Right hindlimb (tissue), 1 donor: ENCODE data around the gene MAN2A2.

Experiments used
- DNase-seq: peaks from one replicate; pipeline ENCODE4 v3.0.0-alpha.2; 2018

The MAN2A2 gene

DNA sequence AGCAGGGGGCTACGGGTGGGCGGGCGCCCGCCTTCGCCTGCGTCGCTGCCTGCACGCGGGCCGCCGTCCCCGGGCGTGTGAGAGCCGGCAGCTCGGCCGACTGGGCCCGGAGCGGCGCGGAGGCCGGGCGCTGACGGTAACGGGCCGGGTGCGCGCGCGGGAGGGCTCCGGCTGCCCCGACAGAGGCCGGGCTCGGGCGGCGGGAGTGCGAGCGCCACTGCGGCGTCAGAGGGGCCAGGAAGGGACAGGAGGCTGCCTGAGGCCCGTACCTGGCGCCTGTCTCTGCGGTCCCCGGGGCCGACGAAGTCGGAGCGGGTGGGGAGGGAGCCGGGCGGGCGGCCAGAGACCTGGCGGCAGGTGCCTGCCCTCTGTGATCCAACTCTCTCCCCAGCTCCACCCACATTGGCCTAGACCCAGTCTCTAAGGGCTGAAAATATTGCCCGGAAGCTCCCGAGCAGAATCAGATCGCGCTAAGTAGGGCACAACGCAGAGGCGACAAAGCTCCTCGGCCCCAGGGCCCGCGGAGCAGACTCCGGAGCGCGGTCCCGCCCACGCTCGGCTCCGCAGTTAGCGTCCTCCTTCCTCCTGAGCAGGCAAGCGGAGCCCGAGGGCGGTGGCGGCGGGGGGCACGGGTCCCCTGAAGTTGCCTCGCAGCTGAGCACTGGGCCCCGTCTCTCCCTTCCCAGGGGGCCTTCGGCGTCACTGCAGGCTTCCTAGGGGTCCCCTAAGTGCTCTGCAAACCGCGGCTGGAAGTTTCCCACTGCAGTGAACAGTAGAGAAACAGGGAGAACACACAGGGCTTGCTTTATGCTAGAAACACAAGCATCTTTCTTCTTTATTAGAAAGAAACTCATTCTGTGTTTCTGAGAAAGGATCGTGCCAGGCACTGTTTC is at the start of gene MAN2A2:
Gene MAN2A2 (plus strand): TSS at position 463 of the 893 bp plus-strand sequence. CDS start 906 bp downstream, outside the sequence.
- peak; percentile 63 for DNase-seq

DNA sequence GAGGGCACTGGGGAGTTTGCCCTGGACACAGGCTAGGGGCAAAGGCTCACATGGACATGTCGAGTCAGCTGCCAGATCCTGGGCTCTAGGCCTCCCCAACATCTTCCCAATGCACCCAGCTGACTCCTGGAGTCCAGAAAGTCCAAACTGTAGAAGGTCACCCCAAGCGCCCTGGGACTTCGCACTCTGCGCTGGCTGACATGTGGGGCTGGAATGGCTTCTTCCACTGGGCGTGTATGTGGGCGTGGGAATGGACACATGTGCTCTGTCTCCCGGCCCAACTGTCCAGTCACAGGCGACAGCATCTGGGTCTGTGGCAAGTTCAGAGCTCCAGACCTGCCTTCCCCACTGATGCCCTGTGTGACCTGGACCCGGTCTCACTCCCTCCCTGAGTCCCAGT is 48.0 kb upstream of the MAN2A2 start:
- no peak for DNase-seq

DNA sequence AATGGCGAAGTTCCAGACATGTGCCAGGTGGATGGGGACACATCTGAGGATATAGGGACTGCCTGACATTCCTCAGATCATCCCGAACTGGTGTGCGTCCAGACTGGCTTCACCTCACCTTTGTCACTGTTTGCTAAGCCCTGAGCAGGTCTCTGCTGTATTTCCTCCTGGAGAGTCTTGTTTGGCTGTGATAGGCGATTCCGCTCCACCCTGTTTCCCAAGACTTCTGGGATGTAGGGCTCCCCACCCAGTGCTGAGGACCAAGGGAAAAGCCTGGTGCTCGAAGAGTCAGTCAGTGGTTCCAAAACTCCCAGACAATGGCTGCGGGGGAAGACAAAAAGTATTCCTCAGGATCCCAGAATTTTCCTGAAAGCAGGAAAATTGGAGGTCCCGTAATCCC is 45.8 kb upstream of the MAN2A2 start:
- no peak for DNase-seq

DNA sequence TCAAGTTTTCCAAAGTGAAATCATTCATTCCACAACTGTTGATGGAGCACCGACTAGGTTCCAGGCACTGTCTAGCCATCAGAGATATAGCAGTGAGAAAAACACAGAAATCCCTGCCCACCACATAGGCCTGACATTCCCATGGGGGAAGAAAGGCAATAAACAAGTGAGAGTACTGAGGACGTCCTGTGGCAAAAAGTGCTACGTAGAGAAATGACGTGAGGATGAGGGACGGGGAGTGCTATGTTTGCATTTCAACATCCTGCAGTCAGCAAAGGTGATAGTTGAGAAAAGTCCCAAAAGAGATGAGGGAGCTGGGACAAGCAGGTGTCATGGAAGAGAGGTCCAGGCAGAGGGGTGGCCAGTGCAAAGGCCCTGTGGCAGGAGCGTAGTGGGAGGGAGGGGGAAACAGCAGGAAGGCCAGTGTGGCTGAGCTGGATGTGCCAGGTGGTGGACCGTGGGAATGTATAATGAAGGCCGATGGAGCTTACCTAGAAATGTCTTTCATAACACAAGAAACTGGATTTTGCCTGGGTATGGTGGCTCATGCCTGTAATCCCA is 45.1 kb upstream of the MAN2A2 start:
- no peak for DNase-seq

DNA sequence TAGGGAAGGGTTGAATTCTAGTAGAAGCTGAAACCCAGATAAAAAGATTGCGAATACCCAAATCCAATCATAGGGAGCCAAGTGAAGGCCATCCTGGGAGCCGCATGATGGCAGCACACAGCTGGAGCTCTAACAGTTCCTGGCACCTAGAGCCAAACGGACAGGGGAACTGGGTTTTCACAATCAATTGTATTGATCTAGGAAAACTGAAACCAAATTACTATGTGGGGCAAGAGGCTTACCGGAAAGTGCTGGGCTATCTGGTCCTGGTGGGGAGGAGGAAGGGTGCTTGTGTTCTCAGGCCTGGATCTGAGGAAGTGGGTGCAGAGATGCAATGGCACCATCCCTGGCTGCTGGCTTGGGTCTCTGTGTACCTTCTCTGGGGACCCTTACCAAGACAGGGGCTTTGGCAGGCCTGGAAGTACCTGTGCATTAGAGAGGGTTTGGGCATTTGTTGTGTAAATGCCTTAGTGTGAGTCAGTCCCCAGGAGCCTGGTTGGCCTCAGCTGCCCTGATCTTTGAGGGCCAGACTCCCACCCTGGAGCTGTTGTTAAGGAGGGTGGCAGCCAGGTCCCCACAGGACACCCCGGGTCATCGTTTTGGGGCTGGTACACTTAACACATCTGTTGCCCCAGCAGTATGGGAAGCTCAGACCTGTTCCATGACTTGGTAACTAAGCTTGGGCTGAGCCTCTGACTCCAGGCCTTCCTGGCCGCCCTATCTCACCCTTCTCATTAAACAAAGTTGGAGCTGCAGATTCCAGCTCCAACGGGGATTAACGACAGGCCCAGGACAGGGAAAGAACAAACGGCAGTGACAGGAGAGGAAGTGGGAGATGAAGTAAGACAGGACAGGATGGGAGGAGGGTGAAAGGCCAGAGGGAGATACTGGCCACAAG is 43.6 kb upstream of the MAN2A2 start:
- DNase-seq, result no peak

DNA sequence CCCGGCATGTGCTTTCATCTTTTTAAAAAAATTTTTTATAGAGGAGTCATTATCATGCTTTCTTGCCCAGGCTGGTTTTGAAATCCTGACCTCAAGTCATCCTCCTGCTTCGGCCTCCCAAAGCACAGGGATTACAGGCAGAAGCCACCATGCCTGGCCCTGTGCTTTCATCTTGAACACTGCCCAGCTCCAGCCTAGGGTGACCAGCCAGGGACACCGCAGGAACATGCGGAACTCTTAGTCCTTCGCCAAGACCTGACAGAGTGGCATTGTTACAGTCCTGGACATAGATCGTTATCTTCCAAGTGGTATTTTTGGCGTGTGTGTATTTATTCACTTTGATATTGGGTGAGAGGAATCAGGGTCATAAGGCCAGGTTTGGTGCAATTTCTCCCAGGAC is 42.7 kb upstream of the MAN2A2 start:
- DNase-seq, result no peak

DNA sequence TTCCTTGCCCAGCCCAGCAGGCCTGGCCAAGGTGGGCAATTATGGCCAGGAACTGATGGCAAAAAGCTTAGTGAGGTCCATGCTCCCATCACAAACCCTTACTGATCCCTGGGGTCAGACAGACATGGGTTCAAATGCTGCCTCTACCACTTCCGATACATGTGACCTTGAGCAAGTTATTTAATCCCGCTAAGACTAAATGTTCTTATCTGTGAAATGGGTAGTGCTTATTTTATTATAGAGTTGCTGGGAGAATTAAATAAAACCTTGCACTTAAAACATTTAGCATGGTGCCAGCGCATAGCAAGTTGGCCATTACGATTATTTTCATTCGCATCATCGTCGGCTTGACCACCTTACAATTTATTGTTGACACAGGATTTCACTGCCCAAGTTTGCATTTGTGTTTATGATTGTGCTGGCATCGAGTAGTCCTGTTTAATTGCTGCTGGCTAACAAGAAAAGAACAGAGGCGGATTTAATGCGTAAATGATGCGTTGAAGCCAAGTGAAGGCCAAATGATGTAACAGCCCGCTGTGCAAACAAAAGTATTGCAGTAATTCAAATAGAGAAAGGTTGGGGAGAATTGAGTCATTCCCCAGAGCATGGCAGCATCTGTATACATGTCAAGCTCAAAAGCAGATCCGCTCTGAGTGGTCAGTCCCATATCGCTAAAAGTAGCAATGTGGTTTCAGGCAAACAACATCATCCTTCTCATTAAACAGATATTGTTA is 42.0 kb upstream of the MAN2A2 start:
- no peak for DNase-seq

DNA sequence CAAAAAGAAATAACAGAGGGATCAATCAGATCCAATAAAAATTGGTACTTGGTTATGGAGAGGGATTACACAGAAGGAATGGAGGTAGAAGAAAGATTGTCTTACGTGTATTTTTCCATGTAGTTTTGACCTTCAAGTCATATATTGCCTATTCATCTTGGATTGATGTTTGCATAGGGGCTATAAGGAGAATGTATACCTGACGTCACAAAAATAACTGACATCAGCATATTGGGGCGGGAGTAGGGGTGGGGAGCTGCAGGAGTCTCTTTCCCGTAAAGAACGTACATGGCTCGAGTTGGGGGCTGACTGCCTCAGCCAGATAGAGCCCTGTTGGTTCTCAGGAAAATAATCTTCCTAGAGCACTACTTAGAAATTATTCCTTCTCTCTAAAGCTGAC is 40.6 kb upstream of the MAN2A2 start:
- DNase-seq, result no peak

DNA sequence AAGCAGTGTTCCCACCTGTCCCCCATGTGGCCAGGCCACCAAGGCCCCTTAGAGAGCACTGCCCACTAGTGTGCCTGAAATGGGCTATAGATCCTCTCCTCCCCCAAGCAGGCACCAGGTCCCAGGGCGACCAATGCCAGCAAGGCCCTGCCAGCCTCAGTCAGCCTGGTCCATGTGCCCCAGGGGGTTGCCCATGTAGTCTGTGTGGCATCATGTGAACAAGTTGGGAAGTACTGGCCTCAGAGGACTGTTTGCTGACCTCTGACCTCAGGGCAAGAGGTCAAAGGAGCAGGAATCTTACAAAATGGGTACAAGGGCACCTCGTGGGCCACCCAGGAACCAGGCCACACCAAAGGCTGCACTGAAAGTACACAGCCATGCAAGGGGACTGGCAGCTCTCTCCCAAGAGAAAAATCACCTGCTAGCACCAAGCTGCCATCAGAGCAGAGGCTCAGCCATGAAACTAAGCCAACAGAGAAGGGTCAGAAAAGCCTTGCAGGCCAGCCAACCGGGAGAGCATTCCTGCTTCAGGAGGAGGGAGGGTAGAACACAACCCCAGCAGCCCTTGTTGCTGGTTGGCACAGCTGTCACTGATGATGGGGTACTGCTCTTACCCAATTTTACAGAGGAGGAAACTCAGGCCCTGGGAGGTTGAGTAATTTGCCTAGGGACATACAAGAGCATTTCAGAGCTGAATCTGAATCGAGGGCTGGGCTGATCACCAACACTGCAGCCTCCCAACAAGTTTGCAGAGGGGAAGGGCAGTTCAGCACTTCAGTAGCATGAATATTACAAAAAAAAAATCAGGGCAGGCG is 39.9 kb upstream of the MAN2A2 start:
- no peak for DNase-seq

DNA sequence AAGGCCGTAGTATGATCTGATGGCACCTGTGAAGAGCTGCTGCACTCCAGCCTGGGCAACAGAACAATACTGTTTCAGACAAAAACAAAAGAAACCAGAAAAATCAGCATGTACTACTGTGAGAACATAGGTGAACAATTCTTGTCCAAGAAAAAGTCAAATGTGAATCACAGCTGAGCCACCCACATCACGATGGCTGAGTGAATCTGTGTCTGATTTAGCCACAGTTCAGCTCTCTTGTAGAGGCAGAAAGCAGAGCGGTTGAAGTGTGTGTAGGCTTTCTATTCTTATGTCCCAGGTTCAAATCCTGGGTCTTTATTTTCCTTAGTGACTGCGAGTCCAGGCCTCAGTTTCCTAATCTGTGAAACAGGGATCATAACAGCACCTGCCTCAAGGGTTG is 39.1 kb upstream of the MAN2A2 start:
- DNase-seq, result no peak

DNA sequence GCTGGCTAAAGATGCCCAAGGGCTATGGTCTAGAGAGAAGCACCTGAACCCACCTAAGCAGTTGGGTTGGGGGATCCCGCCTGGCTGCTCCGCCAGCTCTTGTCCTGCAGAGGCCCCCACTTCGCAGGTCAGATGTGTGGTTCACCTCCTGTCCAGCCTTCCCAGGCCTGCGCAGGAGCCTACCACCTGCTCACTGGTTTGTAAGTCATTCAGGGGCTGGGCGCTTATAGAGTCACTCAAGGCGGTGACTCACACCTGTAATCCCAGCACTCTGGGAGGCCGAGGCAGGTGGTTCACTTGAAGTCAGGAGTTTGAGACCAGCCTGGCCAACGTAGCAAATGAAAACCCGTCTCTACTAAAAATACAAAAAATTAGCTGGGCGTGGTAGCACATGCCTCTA is 38.6 kb upstream of the MAN2A2 start:
- DNase-seq, result no peak

DNA sequence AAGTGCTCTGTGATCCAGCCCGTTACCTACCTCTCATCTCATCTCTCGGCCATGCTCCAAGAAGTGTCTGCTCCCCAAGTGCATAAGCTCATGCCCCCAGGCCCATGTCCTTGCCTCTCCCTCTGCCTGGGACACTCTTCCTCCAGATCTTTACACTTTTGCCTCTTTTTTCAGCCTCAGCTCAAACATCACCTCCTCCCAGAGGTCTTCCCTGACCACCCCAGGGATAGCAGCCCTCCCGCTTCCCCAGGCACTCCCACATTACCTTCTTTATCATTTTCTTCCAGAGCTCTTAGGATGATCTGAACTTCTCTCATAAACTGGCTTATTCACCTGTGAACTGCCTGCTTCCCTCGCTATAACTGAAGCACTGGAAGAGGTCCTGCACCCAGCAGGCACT is 37.4 kb upstream of the MAN2A2 start:
- no peak for DNase-seq

DNA sequence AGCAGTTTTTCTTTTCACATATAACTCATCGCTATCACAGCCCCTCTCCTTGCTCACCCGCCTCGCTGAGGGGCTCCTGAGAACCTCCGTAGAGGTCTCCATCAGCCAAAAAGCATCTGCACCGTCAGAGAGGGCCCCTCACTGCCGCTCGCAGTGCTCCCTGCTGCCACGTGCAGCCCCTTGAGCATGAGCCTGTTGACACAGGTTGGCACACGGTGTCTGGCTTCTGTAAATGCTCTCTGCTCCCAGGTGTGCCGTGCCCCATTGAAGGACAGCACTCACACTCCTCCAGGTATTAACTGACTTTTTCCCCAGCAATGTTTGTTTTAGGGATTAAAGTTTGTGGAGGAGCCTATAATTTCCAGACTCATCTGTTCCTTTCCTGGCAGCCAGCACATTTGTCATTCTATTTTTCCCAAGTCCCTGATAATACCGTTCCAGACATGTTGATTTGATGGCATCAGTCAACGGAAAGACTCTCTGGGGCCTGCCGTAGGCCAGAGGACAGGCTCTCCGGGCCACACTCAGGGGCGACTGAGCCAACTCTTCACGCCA is 36.9 kb upstream of the MAN2A2 start:
- DNase-seq, result no peak

DNA sequence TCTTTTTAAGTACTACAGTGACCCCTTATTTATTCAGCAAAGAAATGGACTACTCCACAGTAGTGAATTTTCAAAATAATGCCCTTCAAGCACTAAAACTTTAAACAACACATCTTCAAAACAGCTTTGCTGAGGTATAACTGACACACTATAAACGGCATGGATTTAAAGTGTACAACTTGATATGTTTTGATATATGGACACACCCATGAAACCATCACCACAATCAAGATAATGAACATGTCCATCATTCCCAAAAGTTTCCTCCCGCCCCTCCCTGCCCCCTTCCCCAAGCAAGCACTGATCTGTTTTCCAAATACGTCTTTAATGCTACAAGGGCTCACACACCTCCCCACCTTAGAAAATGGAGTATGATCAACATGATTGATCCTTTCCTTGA is 36.3 kb upstream of the MAN2A2 start:
- no peak for DNase-seq

DNA sequence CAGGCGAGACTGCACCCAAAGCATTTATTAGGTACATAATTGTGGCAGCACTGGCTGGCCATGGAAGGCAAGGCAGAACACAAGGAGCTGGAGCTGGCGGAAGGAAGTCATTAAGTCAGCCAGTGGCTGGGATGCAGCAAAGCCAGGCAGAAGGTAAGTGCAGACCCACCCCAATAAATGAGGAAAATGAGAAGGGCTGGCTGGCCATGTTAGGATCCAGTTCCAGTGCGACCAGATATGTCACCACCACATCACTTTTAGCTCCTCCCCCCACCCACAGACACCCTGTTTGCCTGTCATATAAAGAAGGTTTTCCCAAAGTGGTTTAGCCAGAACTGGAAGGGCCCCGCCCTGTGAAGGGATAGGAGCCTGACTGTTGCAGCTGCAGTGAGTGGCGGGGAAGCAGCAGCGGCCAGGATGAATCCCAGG is 34.8 kb upstream of the MAN2A2 start, which contains the start of gene FURIN:
Gene FURIN (plus strand): TSS at position 328 of the 429 bp plus-strand sequence. CDS start 7,153 bp downstream, outside the sequence.
- DNase-seq, result no peak

DNA sequence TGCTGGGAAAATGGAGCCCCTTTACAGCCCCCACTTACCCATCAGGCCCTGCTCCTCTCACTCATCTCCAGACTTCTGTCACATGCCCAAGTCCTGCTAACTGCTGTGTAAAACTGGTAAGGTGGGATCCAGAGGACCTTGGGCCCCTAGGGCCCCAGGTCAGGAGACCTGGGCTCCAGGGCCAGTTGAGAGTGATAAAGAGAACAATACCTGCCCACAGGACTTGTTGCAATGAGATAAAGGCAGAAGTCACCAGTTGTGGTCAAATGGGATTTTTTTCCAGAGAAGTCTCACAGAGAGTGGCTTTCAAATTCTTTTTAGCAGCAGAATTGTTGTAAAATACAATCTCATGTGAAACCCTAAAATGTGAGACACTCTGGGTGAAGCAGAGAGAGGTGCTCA is 34.0 kb upstream of the MAN2A2 start:
- no peak for DNase-seq

DNA sequence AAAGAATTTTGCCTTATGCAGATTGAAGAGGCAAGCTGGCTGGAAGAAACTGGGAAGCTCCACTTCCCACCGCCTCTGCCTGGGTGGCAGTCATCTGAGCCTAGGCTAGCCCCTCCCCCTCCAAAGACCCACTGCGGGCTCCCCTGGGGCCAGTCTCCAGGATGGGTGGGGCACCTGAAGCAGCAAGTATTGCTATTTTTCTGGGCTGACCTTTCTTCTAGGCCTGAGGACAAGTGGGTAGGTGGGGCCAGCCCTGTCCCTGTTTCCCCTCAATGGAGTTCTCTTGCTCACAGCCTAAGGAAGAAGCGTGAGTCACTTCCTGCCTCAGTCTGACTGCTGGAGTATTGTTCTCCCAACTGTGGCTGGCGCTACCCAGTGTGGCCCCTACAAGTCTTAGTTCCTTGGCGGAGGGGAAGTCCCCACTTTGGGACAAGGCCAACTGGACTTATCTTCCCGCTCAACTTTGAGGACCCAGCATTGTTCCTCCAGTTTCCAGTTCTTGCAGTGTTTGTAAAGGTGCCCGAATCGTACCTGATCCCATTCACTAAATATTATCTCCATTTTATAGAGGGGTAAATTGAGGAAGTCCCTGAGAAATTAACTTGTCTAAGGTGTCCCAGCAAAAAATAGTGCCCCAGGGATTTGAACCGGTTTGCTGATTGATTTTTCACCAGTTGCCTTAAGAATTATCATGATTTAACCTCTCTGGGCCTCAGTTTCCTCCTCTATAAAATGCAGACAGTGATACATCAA is 33.3 kb upstream of the MAN2A2 start:
- peak; percentile 56 for DNase-seq

DNA sequence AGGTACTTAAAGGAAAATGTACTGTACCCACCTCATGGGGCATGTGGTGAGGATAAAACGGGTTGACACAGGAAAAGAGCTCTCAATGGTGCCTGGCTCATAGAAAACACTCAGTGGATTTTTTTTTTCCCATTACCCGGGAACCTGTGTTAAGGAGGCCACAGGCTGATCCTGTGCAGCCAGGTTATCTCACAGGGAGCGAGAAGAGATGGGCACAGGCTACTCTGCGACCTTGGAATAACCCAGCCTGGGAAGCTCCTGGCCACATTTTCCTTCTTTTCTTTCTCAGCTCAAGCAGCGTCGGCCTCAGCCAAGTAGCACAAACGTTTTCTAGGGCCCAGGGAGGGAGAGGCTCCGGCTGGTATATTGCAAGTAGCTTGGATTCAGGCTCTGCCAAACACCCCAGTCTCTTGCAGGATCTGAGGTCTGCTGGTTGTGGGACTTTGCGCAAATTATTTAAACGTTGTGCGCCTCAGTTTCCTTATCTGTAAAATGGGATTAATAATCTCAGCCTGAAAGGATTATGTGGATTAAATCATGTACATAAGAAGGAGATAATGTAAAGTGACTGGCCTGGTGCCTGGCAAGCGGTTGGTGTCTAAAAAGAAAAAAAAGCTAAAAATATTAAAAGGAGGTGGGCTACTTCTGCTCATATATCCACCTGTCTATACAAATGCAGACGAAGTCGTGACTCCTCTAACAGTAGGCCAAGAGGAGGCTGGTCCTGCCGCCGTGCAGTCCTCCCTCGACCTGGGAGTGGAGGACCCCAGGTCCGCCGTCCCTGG is 32.6 kb upstream of the MAN2A2 start:
- DNase-seq, result no peak

DNA sequence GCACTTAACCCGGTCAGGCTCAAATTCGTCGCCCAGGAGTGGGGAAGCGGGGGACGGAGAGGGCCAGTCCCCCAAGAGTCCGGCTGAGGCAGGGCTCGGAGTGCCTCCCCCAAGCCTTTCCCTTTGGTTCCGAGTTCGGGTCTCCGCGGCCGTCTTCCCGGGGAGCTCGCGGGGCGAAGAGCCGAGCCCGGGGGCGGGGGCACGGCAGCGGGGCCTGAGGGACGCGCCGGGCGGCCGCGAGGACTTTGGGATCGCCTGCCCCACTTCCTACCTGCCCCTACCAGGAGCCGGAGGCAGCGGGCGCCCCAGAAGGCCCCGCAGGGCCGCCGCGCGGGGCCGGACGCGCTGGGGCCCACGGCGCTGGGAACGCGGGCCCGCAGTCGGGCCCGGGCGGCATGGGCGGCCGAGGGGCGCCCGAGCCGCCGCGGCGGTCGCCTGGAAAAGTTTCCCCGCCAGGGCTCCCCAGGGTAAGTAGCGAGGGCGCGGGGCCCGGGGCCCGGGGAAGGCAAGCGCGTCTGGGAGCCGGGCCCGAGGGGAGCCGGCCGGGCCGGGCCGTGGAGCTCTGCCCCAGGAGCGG is 31.9 kb upstream of the MAN2A2 start:
- DNase-seq, result peak; percentile 60
